Neuronal stem cell (in vitro differentiated cells): ENCODE data around the gene OLFML1.

Experiments
- DNase-seq: peaks from one replicate; pipeline ENCODE4 v3.0.0-alpha.2; 2013; ENCODE audit warnings: low spot score
- H2AFZ ChIP-seq: one replicate; pipeline ENCODE4 v1.6.1; 2013; ENCODE audit warnings: mild to moderate bottlenecking, low read length, inconsistent platforms
- H2AK5ac ChIP-seq: 2 replicates; pipeline ENCODE4 v1.6.1; 2013; ENCODE audit warnings: low read depth, mild to moderate bottlenecking, inconsistent platforms, low read length, moderate library complexity, mixed read lengths
- H2BK120ac ChIP-seq: 2 replicates; pipeline ENCODE4 v1.6.1; 2013; ENCODE audit warnings: low read depth, mild to moderate bottlenecking, inconsistent platforms, low read length, moderate library complexity, mixed read lengths
- H2BK12ac ChIP-seq: one replicate; pipeline ENCODE4 v1.6.1; 2013; ENCODE audit warnings: low read length, inconsistent platforms
- H2BK15ac ChIP-seq: 2 replicates; pipeline ENCODE4 v1.6.1; 2013; ENCODE audit warnings: mild to moderate bottlenecking, low read length, inconsistent platforms, mixed read lengths
- H2BK5ac ChIP-seq: one replicate; pipeline ENCODE4 v1.6.1; 2013; ENCODE audit warnings: inconsistent platforms, mild to moderate bottlenecking, low read length, moderate library complexity
- H3K14ac ChIP-seq: one replicate; pipeline ENCODE4 v1.6.1; 2013; ENCODE audit warnings: low read length, inconsistent platforms
- H3K18ac ChIP-seq: 2 replicates; pipeline ENCODE4 v1.6.1; 2013; ENCODE audit warnings: low read length, inconsistent platforms
- H3K23ac ChIP-seq: 2 replicates; pipeline ENCODE4 v1.6.1; 2013; ENCODE audit warnings: low read depth, mild to moderate bottlenecking, mixed read lengths, low read length, inconsistent platforms; ENCODE audit not compliant: poor library complexity
- H3K27ac ChIP-seq: replicated peaks from 3 replicates; pipeline ENCODE4 v1.5.1; 2013; ENCODE audit warnings: low read length, inconsistent platforms
- H3K27me3 ChIP-seq, 3 experiments: 2 replicates each; pipeline ENCODE4 v1.6.1; 2013; ENCODE audit warnings: low read length in 3 of 3, mild to moderate bottlenecking in 2 of 3, inconsistent platforms in 1 of 3, low read depth in 1 of 3, mixed read lengths in 1 of 3, moderate library complexity in 1 of 3; ENCODE audit not compliant: control insufficient read depth in 3 of 3, insufficient read depth in 3 of 3
- H3K36me3 ChIP-seq, 2 donors: replicated peaks in 1 of 2; 2 replicates each; pipeline ENCODE4 v1.6.1; 2013; ENCODE audit warnings: low read length in 2 of 2; ENCODE audit not compliant: control insufficient read depth in 2 of 2, insufficient read depth in 2 of 2
- H3K4ac ChIP-seq: 2 replicates; pipeline ENCODE4 v1.6.1; 2013; ENCODE audit warnings: inconsistent platforms, mild to moderate bottlenecking, low read length, moderate library complexity
- H3K4me1 ChIP-seq, 2 donors: 1 replicate in 1 of 2; 2 replicates in 1 of 2; pipeline ENCODE4 v1.6.1; 2013; ENCODE audit warnings: low read length in 2 of 2, low read depth in 1 of 2; ENCODE audit not compliant: control insufficient read depth in 2 of 2, insufficient read depth in 1 of 2
- H3K4me2 ChIP-seq: one replicate; pipeline ENCODE4 v1.6.1; 2013; ENCODE audit warnings: mild to moderate bottlenecking, low read length, inconsistent platforms; ENCODE audit not compliant: insufficient read depth, poor library complexity, severe bottlenecking
- H3K4me3 ChIP-seq, 2 donors: 2 replicates each; pipeline ENCODE4 v1.5.1; 2013; ENCODE audit warnings: low read length in 2 of 2, mild to moderate bottlenecking in 2 of 2, inconsistent platforms in 1 of 2, moderate library complexity in 1 of 2
- H3K79me1 ChIP-seq: one replicate; pipeline ENCODE4 v1.6.1; 2013; ENCODE audit warnings: low read depth, mild to moderate bottlenecking, inconsistent platforms, low read length, moderate library complexity
- H3K9ac ChIP-seq: one replicate; pipeline ENCODE4 v1.6.1; 2013; ENCODE audit warnings: mild to moderate bottlenecking, low read depth, low read length, inconsistent platforms; ENCODE audit not compliant: poor library complexity
- H3K9me3 ChIP-seq, 2 donors: replicated peaks in 1 of 2; 2 replicates each; pipeline versions ENCODE3 to v1.6.1; 2013; ENCODE audit warnings: low read length in 2 of 2, mild to moderate bottlenecking in 2 of 2, inconsistent platforms in 1 of 2, low read depth in 1 of 2, mixed read lengths in 1 of 2, moderate library complexity in 1 of 2; ENCODE audit not compliant: control insufficient read depth in 2 of 2, insufficient read depth in 1 of 2
- H4K8ac ChIP-seq: one replicate; pipeline ENCODE4 v1.6.1; 2013; ENCODE audit warnings: low read depth, mild to moderate bottlenecking, inconsistent platforms, low read length, moderate library complexity
- H4K91ac ChIP-seq: one replicate; pipeline ENCODE4 v1.6.1; 2013; ENCODE audit warnings: low read length, low read depth, mild to moderate bottlenecking, inconsistent platforms; ENCODE audit not compliant: poor library complexity
- WGBS, 2 donors: extraction: QIAGEN DNeasy Blood & Tissue Kit; methylation state at CpG; one replicate each; pipeline ENCODE4 v1.1.7; 2013; ENCODE audit warnings: missing lambda C conversion rate in 2 of 2, mixed read lengths in 1 of 2; ENCODE audit not compliant: insufficient read length in 2 of 2, insufficient replicate concordance in 1 of 2; ENCODE audit errors: extremely low coverage in 2 of 2; 5-methylcytosine and 5-hydroxymethylcytosine counted together

The OLFML1 gene

DNA sequence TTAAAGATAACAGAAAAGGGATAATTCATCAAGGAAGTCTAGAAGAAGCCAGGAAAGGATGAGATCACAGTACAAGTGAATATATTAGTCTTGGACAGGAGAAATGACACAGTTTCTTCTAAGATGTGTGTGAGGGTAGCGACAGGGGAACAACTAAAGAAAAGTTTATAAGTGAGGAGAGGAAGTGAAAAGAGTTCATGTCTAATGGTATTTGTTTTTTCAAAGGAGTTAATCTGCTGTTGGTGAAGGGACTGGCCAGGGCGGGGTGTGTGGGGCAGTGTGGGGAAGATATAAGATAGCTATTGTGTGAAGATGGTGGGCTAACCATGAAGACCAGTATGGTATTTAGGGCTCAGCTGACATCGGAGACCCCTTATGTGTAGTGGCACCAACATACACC is 20.9 kb downstream of the OLFML1 start:
- 100% methylated on average over 1 of the region's 3 CpGs; no CpG with 5 or more reads in 1 of the 2 donors for WGBS, 2 donors
- H2BK12ac ChIP-seq = no peak overlapping the region
- H2BK15ac ChIP-seq = no peak overlapping the region
- H4K91ac ChIP-seq = no peak overlapping the region
- H3K18ac ChIP-seq = no peak overlapping the region
- no peak for DNase-seq
- H2BK120ac ChIP-seq = no peak overlapping the region
- H4K8ac ChIP-seq = no peak overlapping the region
- H3K23ac ChIP-seq = no peak overlapping the region
- H3K4me2 ChIP-seq = no peak overlapping the region
- H3K4me1 ChIP-seq = no peaks in the 10 kb centered on the region
- no peak overlapping the region for H3K4ac ChIP-seq
- no peaks in the 10 kb centered on the region for H3K79me1 ChIP-seq
- no peak overlapping the region for H3K14ac ChIP-seq
- H2BK5ac ChIP-seq = no peak overlapping the region
- H3K27me3 ChIP-seq = peaks cover 0 to 16% (median 0%) of the 10 kb centered on the region in 3 experiments
- H2AK5ac ChIP-seq = no peak overlapping the region
- no peak overlapping the region for H3K4me3 ChIP-seq
- no peak overlapping the region for H3K9ac ChIP-seq
- no peaks in the 10 kb centered on the region for H3K9me3 ChIP-seq
- H3K27ac ChIP-seq = no peak overlapping the region
- no peaks in the 10 kb centered on the region for H3K36me3 ChIP-seq
- no peak overlapping the region for H2AFZ ChIP-seq

- Histone ChIP-seq H3K14ac (no peak overlapping the region), H3K4me1 (peaks cover 6% of the 10 kb centered on the region in 2 donors), H3K4me2 (no peak overlapping the region), H3K27ac (no peak overlapping the region), H2AK5ac (no peak overlapping the region), H2BK15ac (no peak overlapping the region), H4K8ac (no peak overlapping the region), H3K4ac (no peak overlapping the region), H2BK5ac (no peak overlapping the region), H3K18ac (no peak overlapping the region), H3K36me3 (no peaks in the 10 kb centered on the region), H3K79me1 (no peaks in the 10 kb centered on the region), H2BK12ac (no peak overlapping the region), H3K9me3 (no peaks in the 10 kb centered on the region), H3K27me3 (peaks cover 0 to 30% (median 0%) of the 10 kb centered on the region in 3 experiments), H2BK120ac (no peak overlapping the region), H3K23ac (no peak overlapping the region), H4K91ac (no peak overlapping the region), H3K9ac (no peak overlapping the region), H2AFZ (no peak overlapping the region), H3K4me3 (no peak overlapping the region)
- WGBS, 2 donors = no CpG with 5 or more reads among the region's 3 CpGs
- no peak for DNase-seq
Observed at GRCh38 chr11:7508087-7508486, 22.8 kb downstream of the OLFML1 start.

DNA sequence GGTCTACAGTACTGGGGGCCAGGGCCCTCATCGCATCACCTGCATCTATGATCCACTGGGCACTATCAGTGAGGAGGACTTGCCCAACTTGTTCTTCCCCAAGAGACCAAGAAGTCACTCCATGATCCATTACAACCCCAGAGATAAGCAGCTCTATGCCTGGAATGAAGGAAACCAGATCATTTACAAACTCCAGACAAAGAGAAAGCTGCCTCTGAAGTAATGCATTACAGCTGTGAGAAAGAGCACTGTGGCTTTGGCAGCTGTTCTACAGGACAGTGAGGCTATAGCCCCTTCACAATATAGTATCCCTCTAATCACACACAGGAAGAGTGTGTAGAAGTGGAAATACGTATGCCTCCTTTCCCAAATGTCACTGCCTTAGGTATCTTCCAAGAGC is 24.7 kb downstream of the OLFML1 start:
- Histone ChIP-seq H3K4ac (no peak overlapping the region), H3K79me1 (no peaks in the 10 kb centered on the region), H2AK5ac (no peak overlapping the region), H2AFZ (no peak overlapping the region), H3K27ac (no peak overlapping the region), H2BK12ac (no peak overlapping the region), H3K9ac (no peak overlapping the region), H3K23ac (no peak overlapping the region), H3K4me2 (no peak overlapping the region), H2BK120ac (no peak overlapping the region), H2BK5ac (no peak overlapping the region), H3K18ac (no peak overlapping the region), H3K4me1 (peaks cover 6 to 10% of the 10 kb centered on the region in 2 donors), H3K36me3 (no peaks in the 10 kb centered on the region), H3K9me3 (no peaks in the 10 kb centered on the region), H2BK15ac (no peak overlapping the region), H3K14ac (peak overlapping the region; percentile 67), H4K8ac (no peak overlapping the region), H3K4me3 (no peak overlapping the region), H4K91ac (no peak overlapping the region), H3K27me3 (peaks cover 0 to 41% (median 7%) of the 10 kb centered on the region in 3 experiments)
- no peak for DNase-seq
- WGBS, 2 donors = no CpG with 5 or more reads among the region's 2 CpGs

DNA sequence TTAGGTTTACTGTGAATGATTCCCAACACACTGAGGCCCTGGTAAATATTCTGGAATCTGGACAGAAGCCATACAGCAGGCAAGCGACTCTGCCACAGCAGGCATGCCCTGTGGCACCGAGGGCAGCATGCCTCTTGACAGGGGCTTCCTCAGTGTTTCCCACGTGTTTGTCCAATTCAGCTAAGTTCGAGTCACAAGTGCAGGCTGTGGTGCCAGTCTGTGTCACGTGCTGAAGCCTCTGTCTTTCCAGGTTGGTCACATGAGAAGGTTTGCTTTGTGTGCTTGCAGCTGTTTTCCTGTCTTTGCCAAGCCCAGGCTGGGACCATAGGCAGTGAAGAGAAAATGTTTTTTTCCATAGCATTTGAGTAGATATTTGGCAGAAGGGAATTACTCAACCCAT is 26.1 kb downstream of the OLFML1 start:
- no peak overlapping the region for H2BK5ac ChIP-seq
- H3K79me1 ChIP-seq = no peaks in the 10 kb centered on the region
- no peak overlapping the region for H4K8ac ChIP-seq
- H3K4me1 ChIP-seq = peaks cover 6 to 10% of the 10 kb centered on the region in 2 donors
- no peak overlapping the region for H2BK12ac ChIP-seq
- H2BK120ac ChIP-seq = no peak overlapping the region
- no CpG with 5 or more reads among the region's 5 CpGs for WGBS, 2 donors
- H3K9me3 ChIP-seq = no peaks in the 10 kb centered on the region
- no peak overlapping the region for H2AK5ac ChIP-seq
- H3K18ac ChIP-seq = no peak overlapping the region
- H3K23ac ChIP-seq = no peak overlapping the region
- H3K4ac ChIP-seq = peak overlapping the region; percentile 61
- no peak overlapping the region for H3K4me2 ChIP-seq
- H4K91ac ChIP-seq = no peak overlapping the region
- no peak overlapping the region for H3K9ac ChIP-seq
- H3K27ac ChIP-seq = no peak overlapping the region
- no peak overlapping the region for H2BK15ac ChIP-seq
- H3K14ac ChIP-seq = no peak overlapping the region
- H2AFZ ChIP-seq = no peak overlapping the region
- H3K27me3 ChIP-seq = peaks cover 0 to 55% (median 13%) of the 10 kb centered on the region in 3 experiments
- DNase-seq = no peak
- H3K4me3 ChIP-seq = no peak overlapping the region
- H3K36me3 ChIP-seq = no peaks in the 10 kb centered on the region
